Effector CD4-positive, alpha-beta T cell (primary cell): ENCODE results near the gene SPACA1. TPM values are rescaled to one million over a fixed set of nuclear protein-coding genes. Genes with fewer than 3 reads are reported as not detected.
"Not testable (repeated sequence)": the region's sequence is repeated elsewhere in the genome, so short reads cannot be mapped to it uniquely, and the experiment has no call there.

Experiments
- DNase-seq: peaks from one replicate; pipeline ENCODE4 v3.0.0-alpha.2; 2020
- total RNA-seq: gene quantifications from one replicate; lab custom pipeline; 2026; lab: John Stamatoyannopoulos, UW

The SPACA1 gene, protein sequence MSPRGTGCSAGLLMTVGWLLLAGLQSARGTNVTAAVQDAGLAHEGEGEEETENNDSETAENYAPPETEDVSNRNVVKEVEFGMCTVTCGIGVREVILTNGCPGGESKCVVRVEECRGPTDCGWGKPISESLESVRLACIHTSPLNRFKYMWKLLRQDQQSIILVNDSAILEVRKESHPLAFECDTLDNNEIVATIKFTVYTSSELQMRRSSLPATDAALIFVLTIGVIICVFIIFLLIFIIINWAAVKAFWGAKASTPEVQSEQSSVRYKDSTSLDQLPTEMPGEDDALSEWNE
- not detected for total RNA-seq

DNA sequence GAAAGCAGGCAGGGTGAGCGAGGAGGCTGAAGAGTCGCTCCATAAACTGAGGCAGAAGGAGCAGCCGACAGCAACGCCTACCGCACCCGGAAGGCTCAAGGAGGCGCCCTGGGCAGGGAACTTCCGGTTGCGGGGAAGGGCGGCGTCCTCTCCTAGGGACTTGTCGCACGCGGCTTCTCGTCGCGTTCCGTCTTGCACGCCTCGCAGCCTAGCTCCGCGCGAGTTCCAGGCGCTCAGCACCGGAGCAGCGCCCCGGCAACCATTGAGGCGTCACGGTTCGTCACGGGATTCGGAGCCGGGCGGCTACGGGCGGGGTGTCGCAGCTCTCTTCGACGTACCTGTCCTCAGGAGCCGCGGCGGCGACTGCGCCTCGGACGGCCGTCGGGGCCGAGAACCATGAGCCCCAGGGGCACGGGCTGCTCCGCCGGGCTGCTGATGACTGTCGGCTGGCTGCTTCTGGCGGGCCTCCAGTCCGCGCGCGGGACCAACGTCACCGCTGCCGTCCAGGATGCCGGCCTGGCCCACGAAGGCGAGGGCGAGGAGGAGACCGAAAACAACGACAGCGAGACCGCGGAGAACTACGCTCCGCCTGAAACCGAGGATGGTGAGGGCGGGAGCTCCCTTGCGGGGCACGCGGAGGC, at the start of gene SPACA1:
Gene SPACA1 (plus strand): TSS at position 332 of the 641 bp plus-strand sequence. CDS start 65 bp downstream, at position 397.
- DNase-seq: no peak

DNA sequence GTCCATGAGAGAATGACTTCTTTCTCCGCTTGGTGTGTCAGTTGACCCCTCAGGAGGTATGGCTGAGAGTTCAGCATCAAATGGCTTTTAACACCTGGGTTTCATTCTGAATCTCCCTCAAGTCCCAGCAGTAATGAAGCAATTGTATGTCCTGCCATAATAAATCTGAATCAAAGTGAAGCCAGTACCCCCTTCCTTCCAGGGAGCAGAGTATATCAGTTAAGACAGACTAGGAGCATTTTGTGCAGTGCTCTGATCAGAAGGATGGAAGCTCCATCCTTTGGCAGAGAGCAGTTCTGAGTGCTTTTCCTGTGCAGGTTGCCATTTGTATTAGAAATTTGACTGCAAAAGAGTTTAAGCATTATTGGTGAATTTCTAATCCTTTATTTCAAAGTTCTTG, 46.9 kb upstream of the SPACA1 start:
- no peak for DNase-seq

DNA sequence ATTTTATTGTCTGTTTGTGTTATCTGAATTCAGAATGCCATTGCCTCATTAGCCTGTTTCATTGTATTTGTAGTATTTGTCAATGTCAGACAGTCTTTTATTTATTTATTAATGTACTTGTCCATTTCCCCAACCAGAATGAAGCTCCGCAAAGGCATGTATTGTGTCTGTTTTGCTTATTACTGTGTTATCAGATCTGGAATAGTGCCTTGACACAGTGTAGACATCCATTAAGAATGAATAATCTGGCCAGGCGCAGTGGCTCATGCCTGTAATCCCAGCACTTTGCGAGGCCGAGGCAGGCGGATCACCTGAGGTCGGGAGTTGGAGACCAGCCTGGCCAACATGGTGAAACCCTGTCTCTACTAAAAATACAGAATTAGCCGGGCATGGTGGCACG, 46.4 kb upstream of the SPACA1 start:
- not testable (repeated sequence) for DNase-seq

GRCh38 chr6:88004707-88005106, 42.9 kb upstream of the SPACA1 start:
- DNase-seq: no peak

- no peak for DNase-seq
Observed at GRCh38 chr6:88006557-88006956, 41.1 kb upstream of the SPACA1 start.

DNA sequence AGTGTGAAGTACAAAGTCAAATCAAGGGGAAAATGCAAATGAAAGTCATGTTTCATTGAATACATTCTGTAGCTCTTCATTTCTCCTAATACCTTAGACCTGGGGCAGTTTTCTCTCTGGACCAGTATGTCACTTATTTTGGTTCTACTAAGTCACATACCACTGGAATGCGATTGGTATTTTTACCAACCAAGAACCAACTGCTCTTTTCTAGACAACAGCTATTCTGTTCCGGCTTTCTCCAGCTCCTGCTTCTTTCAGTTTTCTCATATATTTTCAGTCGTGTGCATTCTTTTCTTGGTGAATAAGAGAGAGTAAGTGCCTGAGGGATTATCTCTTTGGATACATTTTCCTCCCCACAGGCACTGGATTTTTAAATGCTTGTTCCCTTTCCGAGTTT, 39.2 kb upstream of the SPACA1 start:
- DNase-seq: no peak

GRCh38 chr6:88008831-88009231, 38.8 kb upstream of the SPACA1 start:
- no peak for DNase-seq

DNA sequence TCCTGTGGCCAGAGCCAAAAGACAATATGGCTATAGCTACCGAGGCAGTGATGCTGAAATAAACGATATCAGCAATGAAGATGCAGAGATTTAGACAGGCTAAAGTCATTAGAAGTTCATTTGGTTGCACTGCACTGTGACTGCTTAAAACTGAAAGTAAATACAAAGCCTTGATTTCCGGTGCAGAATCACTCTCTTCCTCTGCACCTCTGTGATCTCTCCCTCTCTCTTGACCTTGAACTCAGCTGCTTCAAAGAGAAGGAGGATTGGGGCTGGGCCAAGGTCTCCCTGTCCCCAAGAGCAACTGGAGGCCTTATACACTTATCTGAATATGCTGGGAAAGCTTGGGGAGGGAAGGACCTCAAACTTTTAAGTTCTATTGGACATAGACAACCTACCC, 34.6 kb upstream of the SPACA1 start:
- DNase-seq: no peak

GRCh38 chr6:88013554-88013953, 34.1 kb upstream of the SPACA1 start:
- DNase-seq: no peak

DNA sequence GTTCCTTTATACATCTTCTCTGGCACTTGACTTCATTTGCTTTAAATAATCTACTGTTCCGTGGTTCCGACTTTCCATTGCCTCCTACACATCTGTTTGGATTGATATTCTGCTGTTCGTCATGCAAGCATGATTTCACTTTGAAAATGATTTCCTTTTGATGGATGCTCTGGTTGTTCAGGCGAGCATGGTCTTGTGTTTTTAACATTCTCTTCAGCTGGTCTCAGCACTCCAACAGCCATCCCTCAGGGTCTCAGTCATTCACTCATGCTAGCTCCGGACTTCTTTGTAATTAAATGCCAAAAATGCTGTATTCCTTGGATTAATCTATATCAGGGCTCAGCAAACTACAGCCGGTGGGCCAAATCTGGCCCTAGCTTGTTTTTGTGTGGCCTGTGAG, 27.2 kb upstream of the SPACA1 start:
- DNase-seq: no peak

DNA sequence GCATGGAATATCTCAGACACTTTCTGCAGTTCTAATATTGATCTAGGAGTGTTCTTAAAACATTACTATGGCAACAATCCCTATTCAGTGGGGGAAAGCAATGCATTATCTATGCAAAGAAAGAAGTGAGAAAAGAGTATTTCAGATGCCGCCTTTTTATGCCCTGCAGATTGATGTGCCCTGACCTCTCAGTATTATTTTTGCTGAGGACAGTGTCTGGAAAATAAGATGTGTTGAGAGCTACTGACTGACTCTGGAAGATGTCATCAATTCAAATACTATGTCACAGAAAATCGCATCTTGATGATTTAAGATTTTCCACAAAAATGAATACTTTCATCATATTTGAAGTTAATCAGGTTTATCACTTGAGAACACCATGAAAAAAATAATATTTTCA, 22.9 kb upstream of the SPACA1 start:
- no peak for DNase-seq

DNA sequence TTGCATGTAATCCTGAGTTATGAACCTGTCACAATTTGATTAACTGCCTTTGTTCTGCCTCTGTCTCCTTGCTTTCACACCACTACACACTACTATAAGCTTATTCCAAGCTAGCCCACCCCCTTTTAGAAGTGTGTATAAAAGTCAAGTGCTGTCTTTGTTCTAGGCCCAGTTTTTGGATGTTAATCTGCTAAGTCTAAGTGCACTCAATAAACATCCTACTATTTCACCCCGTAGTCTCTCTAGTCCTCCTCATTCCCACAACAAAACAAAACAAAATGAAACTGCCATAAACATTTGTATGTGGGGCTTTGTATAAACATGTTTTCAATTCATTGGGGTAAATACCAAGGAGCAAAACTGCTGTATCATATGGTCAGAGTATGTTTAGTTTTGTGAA, 16.1 kb upstream of the SPACA1 start:
- no peak for DNase-seq

- no peak for DNase-seq
Observed at GRCh38 chr6:88044530-88044929, 3.1 kb upstream of the SPACA1 start.

GRCh38 chr6:88045521-88046136, 2.0 kb upstream of the SPACA1 start:
- DNase-seq: no peak

- no peak for DNase-seq
Observed at GRCh38 chr6:88048578-88048977, 937 bp downstream of the SPACA1 start.

DNA sequence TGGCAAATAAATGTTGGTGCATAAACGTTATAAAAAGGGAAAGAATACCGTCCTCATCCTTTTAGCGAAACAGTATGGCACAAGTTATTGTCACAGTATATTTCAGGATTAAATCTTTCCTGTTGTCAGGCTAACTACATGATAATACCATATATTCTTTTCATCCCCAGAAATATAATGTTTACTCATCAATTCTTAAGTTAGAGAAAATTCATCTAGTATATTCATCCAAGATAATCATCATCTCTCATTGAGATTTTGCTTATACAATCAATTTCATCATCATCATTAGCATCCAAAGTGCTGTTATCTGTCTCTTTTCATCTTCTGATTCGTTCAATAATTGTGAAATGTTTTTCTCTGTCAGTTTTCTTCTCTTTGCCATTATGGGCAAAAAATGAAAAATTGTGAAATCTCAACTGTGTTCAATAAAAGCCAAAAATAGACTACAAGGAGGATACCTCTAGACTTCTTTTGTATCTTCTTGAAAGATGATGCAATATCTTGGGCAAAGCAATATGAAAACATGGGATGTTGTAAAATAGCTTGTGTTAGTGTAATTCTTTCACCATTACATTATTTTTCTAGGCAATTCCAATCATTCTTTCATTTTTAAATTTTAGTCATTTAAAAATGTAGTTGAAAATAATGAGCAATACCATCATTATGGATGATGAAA, 2.6 kb downstream of the SPACA1 start:
- DNase-seq: no peak

- DNase-seq: no peak
Observed at GRCh38 chr6:88059191-88059590, 11.6 kb downstream of the SPACA1 start.

- DNase-seq: no peak
Observed at GRCh38 chr6:88062376-88062775, 14.7 kb downstream of the SPACA1 start.

- DNase-seq: no peak
Observed at GRCh38 chr6:88072462-88072861, 24.8 kb downstream of the SPACA1 start.

- DNase-seq: no peak
Observed at GRCh38 chr6:88074791-88075190, 27.1 kb downstream of the SPACA1 start.

- DNase-seq: no peak
Observed at GRCh38 chr6:88077305-88077704, 29.7 kb downstream of the SPACA1 start.

- DNase-seq: no peak
Observed at GRCh38 chr6:88086792-88087191, 39.2 kb downstream of the SPACA1 start.

GRCh38 chr6:88089708-88090107, 42.1 kb downstream of the SPACA1 start:
- DNase-seq: no peak
